ENCODE results near the gene TMEM183A. TPM values are rescaled to one million over a fixed set of nuclear protein-coding genes. Genes with fewer than 3 reads are reported as not detected.

TMEM183A gene
- total RNA-seq, 2 experiments from 2014 or later: 76.5 to 82.2 TPM

DNA sequence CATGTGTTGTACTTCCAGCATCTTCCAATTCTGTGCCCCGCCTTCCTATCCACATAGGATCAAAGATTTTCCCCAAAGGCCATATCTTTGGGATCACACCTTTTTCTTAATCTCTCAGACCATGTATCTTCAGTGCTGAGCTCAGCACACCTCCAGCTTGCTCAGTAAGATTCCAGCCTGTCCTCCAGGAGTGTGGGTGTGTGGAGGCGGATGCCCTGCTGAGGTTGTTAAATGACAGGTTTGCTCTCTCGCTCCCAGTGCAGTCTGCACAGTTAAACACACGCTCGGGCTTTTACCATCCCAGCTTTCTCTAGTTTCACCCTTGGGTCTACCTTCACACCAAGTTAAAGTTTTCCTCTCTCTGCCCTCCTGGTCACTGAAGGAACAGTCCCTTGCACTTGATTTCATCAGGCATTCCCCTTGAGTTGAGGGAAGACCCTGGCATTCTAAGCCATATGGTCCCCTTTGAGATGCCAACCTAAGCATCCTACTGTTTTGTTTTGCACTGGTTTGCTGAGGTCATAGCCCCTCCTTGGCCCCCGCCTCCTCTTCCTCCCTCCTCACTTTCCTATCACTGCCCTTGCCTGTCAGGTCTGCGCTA lies 64.9 kb downstream of the TMEM183A start:
- Mint-ChIP-seq H3K9me3 (no peaks in the 10 kb centered on the region), H3K36me3 (ENCODE audit: low read depth) (peaks cover 11% of the 10 kb centered on the region), H3K27ac (no peak overlapping the region), H3K27me3 (peaks cover 24% of the 10 kb centered on the region), H3K4me1 (ENCODE audit: low read depth) (peaks cover 4% of the 10 kb centered on the region), H3K4me3 (no peak overlapping the region)
- TF ChIP-seq, protein P1, sequence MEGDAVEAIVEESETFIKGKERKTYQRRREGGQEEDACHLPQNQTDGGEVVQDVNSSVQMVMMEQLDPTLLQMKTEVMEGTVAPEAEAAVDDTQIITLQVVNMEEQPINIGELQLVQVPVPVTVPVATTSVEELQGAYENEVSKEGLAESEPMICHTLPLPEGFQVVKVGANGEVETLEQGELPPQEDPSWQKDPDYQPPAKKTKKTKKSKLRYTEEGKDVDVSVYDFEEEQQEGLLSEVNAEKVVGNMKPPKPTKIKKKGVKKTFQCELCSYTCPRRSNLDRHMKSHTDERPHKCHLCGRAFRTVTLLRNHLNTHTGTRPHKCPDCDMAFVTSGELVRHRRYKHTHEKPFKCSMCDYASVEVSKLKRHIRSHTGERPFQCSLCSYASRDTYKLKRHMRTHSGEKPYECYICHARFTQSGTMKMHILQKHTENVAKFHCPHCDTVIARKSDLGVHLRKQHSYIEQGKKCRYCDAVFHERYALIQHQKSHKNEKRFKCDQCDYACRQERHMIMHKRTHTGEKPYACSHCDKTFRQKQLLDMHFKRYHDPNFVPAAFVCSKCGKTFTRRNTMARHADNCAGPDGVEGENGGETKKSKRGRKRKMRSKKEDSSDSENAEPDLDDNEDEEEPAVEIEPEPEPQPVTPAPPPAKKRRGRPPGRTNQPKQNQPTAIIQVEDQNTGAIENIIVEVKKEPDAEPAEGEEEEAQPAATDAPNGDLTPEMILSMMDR (IDR thresholded peaks at IDR 0.05): no peak
- intact Hi-C loops (cut with micrococcal nuclease): no loop called here
- POLR2A ChIA-PET: no interaction called here
- ATAC-seq (no peak), DNase-seq (no peak)
- CTCF ChIA-PET: no interaction called here

- peaks cover 10% of the 10 kb centered on the region for H3K36me3 Mint-ChIP-seq (ENCODE audit: low read depth)
- H3K9me3 Mint-ChIP-seq: no peaks in the 10 kb centered on the region
- TF ChIP-seq, protein P1 (IDR thresholded peaks at IDR 0.05): no peak
- peaks cover 4% of the 10 kb centered on the region for H3K4me1 Mint-ChIP-seq (ENCODE audit: low read depth)
- ChIA-PET POLR2A (no interaction called here), CTCF (interaction anchor here (1.0 to 1.6 kb wide), 2 partner anchors 12 to 99 kb away, joined by 4 read pairs; no protein-coding TSS in a partner anchor)
- H3K27me3 Mint-ChIP-seq: peaks cover 30% of the 10 kb centered on the region
- no peak overlapping the region for H3K4me3 Mint-ChIP-seq
- no peak for DNase-seq
- no peak overlapping the region for H3K27ac Mint-ChIP-seq
- ATAC-seq: no peak
- intact Hi-C loops (cut with micrococcal nuclease): no loop called here
These were observed 65.7 kb downstream of the TMEM183A start for GRCh38 chr1:203072911-203073310.

DNA sequence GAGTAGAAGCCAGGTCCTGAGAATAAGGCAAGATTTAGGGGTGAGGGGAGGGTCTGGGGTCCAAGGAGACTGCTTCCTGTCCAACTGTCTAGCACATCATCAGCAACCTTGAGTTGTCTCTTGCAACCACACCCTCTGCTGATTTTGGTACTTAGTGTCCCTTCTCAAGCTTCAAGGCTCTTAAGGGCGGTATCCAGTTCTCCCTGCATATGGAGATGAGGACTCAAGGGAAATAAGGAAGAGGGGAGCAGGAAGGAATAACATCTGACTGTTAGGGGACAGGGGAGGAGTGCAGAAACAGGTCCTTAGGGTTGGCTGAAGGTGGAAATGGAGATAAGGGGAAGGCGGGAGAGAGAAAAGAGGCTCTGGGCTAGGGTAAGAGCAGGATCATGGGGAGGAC lies 66.3 kb downstream of the TMEM183A start:
- TF ChIP-seq, protein P1 (IDR thresholded peaks at IDR 0.05): no peak
- ChIA-PET POLR2A (no interaction called here), CTCF (interaction anchor here (0.6 to 1.6 kb wide), 3 partner anchors 10 to 99 kb away, joined by 3 to 4 read pairs (median 4); no protein-coding TSS in a partner anchor)
- H3K9me3 Mint-ChIP-seq: no peaks in the 10 kb centered on the region
- ATAC-seq: no peak
- DNase-seq: no peak
- peaks cover 4% of the 10 kb centered on the region for H3K4me1 Mint-ChIP-seq (ENCODE audit: low read depth)
- peaks cover 34% of the 10 kb centered on the region for H3K27me3 Mint-ChIP-seq
- peaks cover 10% of the 10 kb centered on the region for H3K36me3 Mint-ChIP-seq (ENCODE audit: low read depth)
- H3K27ac Mint-ChIP-seq: no peak overlapping the region
- intact Hi-C loops (cut with micrococcal nuclease): no loop called here
- H3K4me3 Mint-ChIP-seq: no peak overlapping the region

Other genes with a start within 250 kb of the TMEM183A start
- 10 to 100 TPM; 54.8 to 60.3 TPM for gene KDM5B, start 199.0 kb upstream of the TMEM183A start, total RNA-seq
- 1 to 10 TPM in 1 of 2 experiments, under 1 TPM in 1; 0.94 to 2.4 TPM for gene PCAT6, start 196.4 kb upstream of the TMEM183A start, total RNA-seq
- gene RABIF, start 118.2 kb upstream of the TMEM183A start, total RNA-seq: 1 to 10 TPM; 7.0 to 7.1 TPM
- gene KLHL12, start 80.1 kb upstream of the TMEM183A start, total RNA-seq: 10 to 100 TPM; 38.0 to 43.7 TPM
- gene ADIPOR1, start 49.1 kb upstream of the TMEM183A start, total RNA-seq: 10 to 100 TPM; 64.8 to 67.0 TPM
- 10 to 100 TPM; 13.6 to 14.0 TPM for gene CYB5R1, start 40.1 kb upstream of the TMEM183A start, total RNA-seq
- 10 to 100 TPM; 78.8 to 79.9 TPM for gene PPFIA4, start 19.1 kb downstream of the TMEM183A start, total RNA-seq
- not detected for gene MYOG, start 78.6 kb downstream of the TMEM183A start, total RNA-seq
- gene ADORA1, start 120.4 kb downstream of the TMEM183A start, total RNA-seq: not detected
- not detected for gene MYBPH, start 168.5 kb downstream of the TMEM183A start, total RNA-seq
- gene CHI3L1, start 179.3 kb downstream of the TMEM183A start, total RNA-seq: not detected
- gene CHIT1, start 222.3 kb downstream of the TMEM183A start, total RNA-seq: under 1 TPM; 0.56 to 0.74 TPM